Measurements from ENCODE around the gene SYNJ2. TPM values are rescaled to one million over a fixed set of nuclear protein-coding genes. Genes with fewer than 3 reads are reported as not detected.

SYNJ2 gene
- total and polyA plus RNA-seq, 2 donors (not counting 3 experiments of a cell fraction or from before 2014, with no cell fraction given) = 35.1 to 78.2 TPM

DNA sequence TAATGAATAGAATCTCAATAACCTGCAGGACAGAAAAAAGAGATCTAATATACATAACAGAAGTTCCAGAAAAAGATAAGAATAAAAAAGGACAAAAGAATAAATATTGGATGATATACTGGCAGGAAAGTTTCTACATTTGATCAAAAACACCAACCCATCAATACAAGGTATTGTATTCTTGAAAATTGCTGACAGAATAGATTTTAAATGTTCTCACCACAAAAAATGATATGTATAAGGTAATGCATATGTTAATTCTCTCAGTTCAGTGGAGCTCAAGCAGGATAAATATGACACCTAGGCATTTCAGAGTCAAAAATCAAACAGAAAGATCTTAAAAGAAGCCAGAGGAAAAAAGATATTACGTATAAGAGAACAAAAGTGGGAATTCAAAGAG lies 142.6 kb downstream of the SYNJ2 start:
- H3K4me1 ChIP-seq (ENCODE audit: control insufficient read depth, extremely low read depth, insufficient read depth, low read length) = no peaks in the 10 kb centered on the region
- no peaks in the 10 kb centered on the region for H4K20me1 ChIP-seq (replicated peaks; ENCODE audit: control insufficient read depth, extremely low read depth, insufficient read depth, low read length)
- POLR2A ChIA-PET = no interaction called here
- H3K79me2 ChIP-seq (ENCODE audit: control insufficient read depth, insufficient read depth, low read length) = no peaks in the 10 kb centered on the region
- BruUV-seq (replicated peaks) = no TSS peak
- dilution Hi-C loops (cut with MboI; ENCODE audit: extremely low pct_ligation_motif_present, low sequenced_read_pairs) = no loop called here
- H3K4me2 ChIP-seq (ENCODE audit: insufficient read depth, low read length) = no peak overlapping the region
- no peak overlapping the region for H3K9ac ChIP-seq (replicated peaks; ENCODE audit: extremely low read depth, insufficient read depth, low read length)
- H3K27ac ChIP-seq (ENCODE audit: insufficient read depth, low read depth, low read length) = no peak overlapping the region
- no peaks in the 10 kb centered on the region for H3K9me3 ChIP-seq (replicated peaks; ENCODE audit: control insufficient read depth, insufficient read depth, low read length)
- no peak overlapping the region for H3K4me3 ChIP-seq (replicated peaks in 1 of 3; ENCODE audit: insufficient read depth in 1 of 3, low read depth in 1 of 3, low read length in 3 of 3)
- intact Hi-C loops (cut with micrococcal nuclease) = no loop called here
- DNase-seq (ENCODE audit: low read depth, low spot score) = no peak
- no peaks in the 10 kb centered on the region for H3K9me1 ChIP-seq (replicated peaks; ENCODE audit: control insufficient read depth, extremely low read depth, insufficient read depth, low read length)
- CTCF ChIA-PET = no interaction called here
- no peak for TF ChIP-seq EZH2 (IDR thresholded peaks at IDR 0.05; ENCODE audit: borderline replicate concordance, low read depth, low read length, severe bottlenecking)
- TF ChIP-seq FOS (IDR thresholded peaks at IDR 0.05; ENCODE audit: borderline replicate concordance, insufficient read depth, low read length) = no peak
- TF ChIP-seq, protein P1, sequence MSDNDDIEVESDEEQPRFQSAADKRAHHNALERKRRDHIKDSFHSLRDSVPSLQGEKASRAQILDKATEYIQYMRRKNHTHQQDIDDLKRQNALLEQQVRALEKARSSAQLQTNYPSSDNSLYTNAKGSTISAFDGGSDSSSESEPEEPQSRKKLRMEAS (IDR thresholded peaks at IDR 0.05; ENCODE audit: insufficient read depth, insufficient read length) = no peak
- TF ChIP-seq MYC (IDR thresholded peaks at IDR 0.05; ENCODE audit: low read depth, low read length) = no peak
- TF ChIP-seq JUN (IDR thresholded peaks at IDR 0.05; ENCODE audit: borderline replicate concordance, insufficient read depth, insufficient read length, low read depth) = no peak
- TF ChIP-seq, protein P2, sequence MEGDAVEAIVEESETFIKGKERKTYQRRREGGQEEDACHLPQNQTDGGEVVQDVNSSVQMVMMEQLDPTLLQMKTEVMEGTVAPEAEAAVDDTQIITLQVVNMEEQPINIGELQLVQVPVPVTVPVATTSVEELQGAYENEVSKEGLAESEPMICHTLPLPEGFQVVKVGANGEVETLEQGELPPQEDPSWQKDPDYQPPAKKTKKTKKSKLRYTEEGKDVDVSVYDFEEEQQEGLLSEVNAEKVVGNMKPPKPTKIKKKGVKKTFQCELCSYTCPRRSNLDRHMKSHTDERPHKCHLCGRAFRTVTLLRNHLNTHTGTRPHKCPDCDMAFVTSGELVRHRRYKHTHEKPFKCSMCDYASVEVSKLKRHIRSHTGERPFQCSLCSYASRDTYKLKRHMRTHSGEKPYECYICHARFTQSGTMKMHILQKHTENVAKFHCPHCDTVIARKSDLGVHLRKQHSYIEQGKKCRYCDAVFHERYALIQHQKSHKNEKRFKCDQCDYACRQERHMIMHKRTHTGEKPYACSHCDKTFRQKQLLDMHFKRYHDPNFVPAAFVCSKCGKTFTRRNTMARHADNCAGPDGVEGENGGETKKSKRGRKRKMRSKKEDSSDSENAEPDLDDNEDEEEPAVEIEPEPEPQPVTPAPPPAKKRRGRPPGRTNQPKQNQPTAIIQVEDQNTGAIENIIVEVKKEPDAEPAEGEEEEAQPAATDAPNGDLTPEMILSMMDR (IDR thresholded peaks at IDR 0.05; ENCODE audit: extremely low read depth in 1 of 2, insufficient read depth in 1 of 2, low read depth in 1 of 2, low read length in 2 of 2) = no peak
- no peak for TF ChIP-seq POLR2AphosphoS5 (IDR thresholded peaks at IDR 0.05; ENCODE audit: insufficient read depth, low read depth, low read length)
- TF ChIP-seq POLR2A (IDR thresholded peaks at IDR 0.05; ENCODE audit: low read depth, low read length) = no peak
- no peak for TF ChIP-seq GATA2 (IDR thresholded peaks at IDR 0.05; ENCODE audit: insufficient read depth, insufficient read length, low read depth, low read length)
- FAIRE-seq = no peak
- H3K27me3 ChIP-seq (ENCODE audit: control insufficient read depth in 2 of 2, insufficient read depth in 2 of 2, low read length in 2 of 2) = no peaks in the 10 kb centered on the region
- peaks cover 0 to 2% of the 10 kb centered on the region in 2 experiments for H3K36me3 ChIP-seq (ENCODE audit: control insufficient read depth in 2 of 2, extremely low read depth in 1 of 2, insufficient read depth in 2 of 2, low read length in 2 of 2)
- H2AFZ ChIP-seq (ENCODE audit: low read depth, low read length) = no peak overlapping the region
